ENCODE results near the gene SLC24A3. TPM values are rescaled to one million over a fixed set of nuclear protein-coding genes. Genes with fewer than 3 reads are reported as not detected.

Gene SLC24A3
- total RNA-seq, 4 donors from 2014 or later, result 4.2 to 6.4 (median 5.6) TPM

DNA sequence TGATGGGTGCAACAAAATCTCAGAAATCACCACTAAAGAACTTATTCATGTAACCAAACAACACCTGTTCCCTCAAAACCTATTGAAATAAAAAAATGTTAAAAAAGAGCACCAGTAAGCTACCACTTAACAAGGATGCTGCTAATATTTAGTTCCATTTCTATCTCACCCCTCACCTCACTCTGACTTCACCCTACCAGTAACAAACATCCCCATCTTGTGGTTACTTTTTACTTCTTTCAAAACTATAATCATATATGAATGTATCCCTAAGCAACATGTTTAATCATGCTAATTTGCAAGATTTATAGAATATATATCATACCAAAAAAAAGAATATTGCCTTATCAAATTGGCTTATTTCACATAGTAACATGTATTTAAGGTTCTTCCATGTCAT lies 27.4 kb upstream of the SLC24A3 start:
- Histone ChIP-seq H3K4me1 (no peaks in the 10 kb centered on the region), H3K4me3 (no peak overlapping the region), H3K9me3 (no peaks in the 10 kb centered on the region), H3K36me3 (no peaks in the 10 kb centered on the region), H3K27ac (no peak overlapping the region), H3K27me3 (no peaks in the 10 kb centered on the region)
- no peak for TF ChIP-seq CTCF (IDR thresholded peaks at IDR 0.05)
- no peak for TF ChIP-seq POLR2A (IDR thresholded peaks at IDR 0.05)
- no peak for TF ChIP-seq POLR2AphosphoS5 (IDR thresholded peaks at IDR 0.05)
- TF ChIP-seq EP300 (IDR thresholded peaks at IDR 0.05), result no peak
- no peak for DNase-seq (ENCODE audit: low spot score in 2 of 2)

DNA sequence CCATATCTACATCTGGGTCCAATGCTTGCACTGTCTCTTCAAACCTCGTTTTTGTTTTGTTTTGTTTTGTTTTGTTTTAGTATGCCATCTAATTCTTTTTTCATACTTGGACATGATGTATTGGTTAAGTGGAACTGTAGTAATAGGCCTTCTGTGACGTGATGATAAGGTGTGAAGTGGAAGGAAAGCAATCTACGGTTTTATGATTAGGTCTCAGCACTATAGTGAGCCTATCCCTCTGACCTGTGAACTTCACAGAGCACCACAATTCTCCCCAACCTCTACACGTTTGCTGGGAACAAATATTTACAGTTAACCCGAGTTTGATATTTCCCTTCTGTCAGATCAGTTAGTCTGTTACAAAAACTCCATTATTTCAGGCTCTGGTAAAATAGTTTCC lies 19.1 kb upstream of the SLC24A3 start:
- WGBS, result 72% methylated on average over 5 of the region's 5 CpGs
- Histone ChIP-seq H3K36me3 (no peaks in the 10 kb centered on the region), H3K27ac (no peak overlapping the region), H3K9me3 (no peaks in the 10 kb centered on the region), H3K4me1 (no peaks in the 10 kb centered on the region), H3K27me3 (no peaks in the 10 kb centered on the region), H3K4me3 (no peak overlapping the region)
- DNase-seq (ENCODE audit: low spot score in 2 of 2), result no peak
- TF ChIP-seq EP300 (IDR thresholded peaks at IDR 0.05), result no peak
- no peak for TF ChIP-seq POLR2A (IDR thresholded peaks at IDR 0.05)
- no peak for TF ChIP-seq CTCF (IDR thresholded peaks at IDR 0.05)
- no peak for TF ChIP-seq POLR2AphosphoS5 (IDR thresholded peaks at IDR 0.05)

- H3K27ac ChIP-seq, result no peak overlapping the region
- H3K4me3 ChIP-seq, result no peak overlapping the region
- peak; percentile 75 to 81 for TF ChIP-seq CTCF (IDR thresholded peaks at IDR 0.05)
- TF ChIP-seq POLR2A (IDR thresholded peaks at IDR 0.05), result no peak
- no peaks in the 10 kb centered on the region for H3K36me3 ChIP-seq
- DNase-seq (ENCODE audit: low spot score in 2 of 2), result peak; percentile 74 to 86
- no peaks in the 10 kb centered on the region for H3K9me3 ChIP-seq
- WGBS, result 15% methylated on average over 8 of the region's 8 CpGs
- peaks cover 1% of the 10 kb centered on the region for H3K27me3 ChIP-seq
- H3K4me1 ChIP-seq, result peaks cover 7% of the 10 kb centered on the region
Observed at GRCh38 chr20:19205981-19206396, 6.5 kb upstream of the SLC24A3 start.

GRCh38 chr20:19207541-19207940 lies 4.9 kb upstream of the SLC24A3 start:
- no peaks in the 10 kb centered on the region for H3K9me3 ChIP-seq
- DNase-seq (ENCODE audit: low spot score in 2 of 2), result no peak
- H3K27me3 ChIP-seq, result peaks cover 9% of the 10 kb centered on the region
- no peak overlapping the region for H3K27ac ChIP-seq
- no peak overlapping the region for H3K4me3 ChIP-seq
- H3K36me3 ChIP-seq, result no peaks in the 10 kb centered on the region
- peaks cover 20% of the 10 kb centered on the region for H3K4me1 ChIP-seq
- TF ChIP-seq POLR2A (IDR thresholded peaks at IDR 0.05), result no peak
- TF ChIP-seq POLR2AphosphoS5 (IDR thresholded peaks at IDR 0.05), result no peak
- no peak for TF ChIP-seq CTCF (IDR thresholded peaks at IDR 0.05)
- no peak for TF ChIP-seq EP300 (IDR thresholded peaks at IDR 0.05)
- 89% methylated on average over 1 of the region's 1 CpG for WGBS

- Histone ChIP-seq H3K27me3 (peaks cover 14% of the 10 kb centered on the region), H3K9me3 (no peaks in the 10 kb centered on the region), H3K4me1 (peaks cover 30% of the 10 kb centered on the region), H3K27ac (peak overlapping the region; percentile 59), H3K4me3 (no peak overlapping the region), H3K36me3 (no peaks in the 10 kb centered on the region)
- TF ChIP-seq POLR2AphosphoS5 (IDR thresholded peaks at IDR 0.05) (no peak), EP300 (IDR thresholded peaks at IDR 0.05) (no peak), POLR2A (IDR thresholded peaks at IDR 0.05) (no peak), CTCF (IDR thresholded peaks at IDR 0.05) (no peak)
- no peak for DNase-seq (ENCODE audit: low spot score in 2 of 2)
- 27% methylated on average over 6 of the region's 9 CpGs for WGBS
Observed at GRCh38 chr20:19210391-19211155, 1.9 kb upstream of the SLC24A3 start.

All from suprapubic skin (tissue), 4 donors.